GM11168 (cell line): Measurements from ENCODE around the gene PNPLA2.

ENCODE experiments used
- in situ Hi-C: fragments of 300-500 bp; cut with MboI; formaldehyde crosslinking; loops from one replicate; pipeline ENCODE4 v1.12.0; 2022; ENCODE audit warnings: low sequenced_read_pairs; ENCODE audit not compliant: unreplicated experiment

The PNPLA2 gene

GRCh38 chr11:839875-840617 is 21.3 kb downstream of the PNPLA2 start:
- in situ Hi-C loops, result loop anchor here (10.0 kb wide), 1 partner anchor 215 kb away; no protein-coding TSS in a partner anchor

GRCh38 chr11:841981-842369 is 23.3 kb downstream of the PNPLA2 start:
- in situ Hi-C loops, result loop anchor here (10.0 kb wide), 1 partner anchor 213 kb away; no protein-coding TSS in a partner anchor

- in situ Hi-C loops, result loop anchor here (10.0 kb wide), 1 partner anchor 212 kb away; no protein-coding TSS in a partner anchor
These were observed 23.8 kb downstream of the PNPLA2 start, which contains the start of the genes POLR2L and TSPAN4 for GRCh38 chr11:842370-843002. Gene POLR2L (minus strand): TSS chr11:842529. CDS start chr11:842508, 21 bp downstream. Gene TSPAN4 (plus strand): TSS chr11:842852. CDS start chr11:850305, 7,453 bp downstream.

- in situ Hi-C loops, result loop anchor here (10.0 kb wide), 1 partner anchor 212 kb away; no protein-coding TSS in a partner anchor
These were observed 24.5 kb downstream of the PNPLA2 start for GRCh38 chr11:843086-843734.

GRCh38 chr11:843818-844692 is 25.3 kb downstream of the PNPLA2 start:
- in situ Hi-C loops, result loop anchor here (10.0 kb wide), 1 partner anchor 211 kb away; no protein-coding TSS in a partner anchor

- in situ Hi-C loops, result loop anchor here (10.0 kb wide), 1 partner anchor 210 kb away; no protein-coding TSS in a partner anchor
These were observed 26.3 kb downstream of the PNPLA2 start for GRCh38 chr11:844693-845644.

- in situ Hi-C loops, result loop anchor here (10.0 kb wide), 1 partner anchor 209 kb away; no protein-coding TSS in a partner anchor
These were observed 27.3 kb downstream of the PNPLA2 start for GRCh38 chr11:845872-846495.

- in situ Hi-C loops, result loop anchor here (10.0 kb wide), 1 partner anchor 208 kb away; no protein-coding TSS in a partner anchor
These were observed 27.9 kb downstream of the PNPLA2 start for GRCh38 chr11:846496-847098.

- in situ Hi-C loops, result loop anchor here (10.0 kb wide), 1 partner anchor 207 kb away; no protein-coding TSS in a partner anchor
These were observed 29.2 kb downstream of the PNPLA2 start for GRCh38 chr11:847876-848275.

- in situ Hi-C loops, result loop anchor here (10.0 kb wide), 1 partner anchor 206 kb away; no protein-coding TSS in a partner anchor
These were observed 29.7 kb downstream of the PNPLA2 start for GRCh38 chr11:848380-848931.

GRCh38 chr11:849104-849824 is 30.6 kb downstream of the PNPLA2 start:
- in situ Hi-C loops, result loop anchor here (10.0 kb wide), 1 partner anchor 206 kb away; no protein-coding TSS in a partner anchor

GRCh38 chr11:849951-850774 is 31.4 kb downstream of the PNPLA2 start:
- in situ Hi-C loops, result loop anchor here (10.0 kb wide), 1 partner anchor 205 kb away; no protein-coding TSS in a partner anchor

- in situ Hi-C loops, result no loop called here
These were observed 32.4 kb downstream of the PNPLA2 start for GRCh38 chr11:850775-851763.

GRCh38 chr11:852762-853161 is 34.0 kb downstream of the PNPLA2 start:
- in situ Hi-C loops, result no loop called here
